AG04450 (cell line): ENCODE measurements around the gene C11orf97. TPM values are rescaled to one million over a fixed set of nuclear protein-coding genes. Genes with fewer than 3 reads are reported as not detected.

Source experiments
- CTCF ChIA-PET: fragments of 300-600, 350-600 bp; formaldehyde crosslinking; extraction: SDS; loops from one replicate; lab custom pipeline; 2022; ENCODE audit warnings: antibody characterized with exemption, inconsistent platforms; lab: Charles Lee
- POLR2A ChIA-PET: fragments of 350-600 bp; formaldehyde crosslinking; extraction: SDS; loops from one replicate; lab custom pipeline; 2021; ENCODE audit warnings: antibody characterized with exemption, inconsistent platforms; lab: Yijun Ruan, JAX
- DNase-seq: peaks from one replicate; pipeline ENCODE4 v3.0.0-alpha.2; 2011; ENCODE audit warnings: low read depth, low spot score
- H3K27ac ChIP-seq: one replicate; pipeline ENCODE4 v1.5.1; 2012; ENCODE audit warnings: low read depth, low read length, control low read depth
- H3K27me3 ChIP-seq: one replicate; pipeline ENCODE4 v1.6.0; 2012; ENCODE audit warnings: low read length; ENCODE audit not compliant: control insufficient read depth, insufficient read depth
- H3K4me3 ChIP-seq: 2 replicates; pipeline ENCODE4 v1.5.1; 2011; ENCODE audit warnings: mild to moderate bottlenecking, low read depth, low read length, control low read depth
- H3K9me3 ChIP-seq: 2 replicates; pipeline ENCODE4 v1.5.1; 2012; ENCODE audit warnings: low read length; ENCODE audit not compliant: control insufficient read depth, insufficient read depth
- polyA plus RNA-seq: library from polyadenylated mRNA; depleted of rRNA; stranded (reverse); fragments of >200 nt; gene quantifications from 2 replicates; pipeline ENCODE4 v1.2.3, GENCODE V29; 2011
- TF ChIP-seq, protein P1 (sequence below): IDR thresholded peaks from 2 replicates; pipeline ENCODE4 v1.5.1; 2011; ENCODE audit warnings: low read depth, low read length, control low read depth, inconsistent platforms

The C11orf97 gene
- polyA plus RNA-seq, 1 experiment: not detected

- POLR2A ChIA-PET: no interaction called here
- DNase-seq: no peak
Measured at GRCh38 chr11:94528551-94528950, 16.3 kb downstream of the C11orf97 start.

GRCh38 chr11:94532211-94532610 is 19.9 kb downstream of the C11orf97 start:
- H3K27ac ChIP-seq: no peak overlapping the region
- CTCF ChIA-PET: interaction anchor here (0.7 to 1.0 kb wide), 4 partner anchors 13 to 503 kb away, joined by 3 read pairs; no protein-coding TSS in a partner anchor
- no peak overlapping the region for H3K4me3 ChIP-seq
- POLR2A ChIA-PET: no interaction called here
- no peaks in the 10 kb centered on the region for H3K27me3 ChIP-seq
- no peaks in the 10 kb centered on the region for H3K9me3 ChIP-seq
- TF ChIP-seq, protein P1, sequence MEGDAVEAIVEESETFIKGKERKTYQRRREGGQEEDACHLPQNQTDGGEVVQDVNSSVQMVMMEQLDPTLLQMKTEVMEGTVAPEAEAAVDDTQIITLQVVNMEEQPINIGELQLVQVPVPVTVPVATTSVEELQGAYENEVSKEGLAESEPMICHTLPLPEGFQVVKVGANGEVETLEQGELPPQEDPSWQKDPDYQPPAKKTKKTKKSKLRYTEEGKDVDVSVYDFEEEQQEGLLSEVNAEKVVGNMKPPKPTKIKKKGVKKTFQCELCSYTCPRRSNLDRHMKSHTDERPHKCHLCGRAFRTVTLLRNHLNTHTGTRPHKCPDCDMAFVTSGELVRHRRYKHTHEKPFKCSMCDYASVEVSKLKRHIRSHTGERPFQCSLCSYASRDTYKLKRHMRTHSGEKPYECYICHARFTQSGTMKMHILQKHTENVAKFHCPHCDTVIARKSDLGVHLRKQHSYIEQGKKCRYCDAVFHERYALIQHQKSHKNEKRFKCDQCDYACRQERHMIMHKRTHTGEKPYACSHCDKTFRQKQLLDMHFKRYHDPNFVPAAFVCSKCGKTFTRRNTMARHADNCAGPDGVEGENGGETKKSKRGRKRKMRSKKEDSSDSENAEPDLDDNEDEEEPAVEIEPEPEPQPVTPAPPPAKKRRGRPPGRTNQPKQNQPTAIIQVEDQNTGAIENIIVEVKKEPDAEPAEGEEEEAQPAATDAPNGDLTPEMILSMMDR: no peak
- no peak for DNase-seq

More at GRCh38 chr11:94528551-94528950, 16.3 kb downstream of the C11orf97 start:
- no peak overlapping the region for H3K4me3 ChIP-seq
- TF ChIP-seq, protein P1: no peak
- H3K9me3 ChIP-seq: no peaks in the 10 kb centered on the region
- no peak overlapping the region for H3K27ac ChIP-seq
- CTCF ChIA-PET: interaction anchor here (1.6 kb wide), 1 partner anchor 9 kb away, joined by 4 read pairs; no protein-coding TSS in a partner anchor
- no peaks in the 10 kb centered on the region for H3K27me3 ChIP-seq

- CTCF ChIA-PET: interaction anchor here (0.8 to 2.0 kb wide), 6 partner anchors 11 to 435 kb away, joined by 3 to 9 read pairs (median 4); no protein-coding TSS in a partner anchor
Measured at GRCh38 chr11:94533206-94533605, 20.9 kb downstream of the C11orf97 start.

DNA sequence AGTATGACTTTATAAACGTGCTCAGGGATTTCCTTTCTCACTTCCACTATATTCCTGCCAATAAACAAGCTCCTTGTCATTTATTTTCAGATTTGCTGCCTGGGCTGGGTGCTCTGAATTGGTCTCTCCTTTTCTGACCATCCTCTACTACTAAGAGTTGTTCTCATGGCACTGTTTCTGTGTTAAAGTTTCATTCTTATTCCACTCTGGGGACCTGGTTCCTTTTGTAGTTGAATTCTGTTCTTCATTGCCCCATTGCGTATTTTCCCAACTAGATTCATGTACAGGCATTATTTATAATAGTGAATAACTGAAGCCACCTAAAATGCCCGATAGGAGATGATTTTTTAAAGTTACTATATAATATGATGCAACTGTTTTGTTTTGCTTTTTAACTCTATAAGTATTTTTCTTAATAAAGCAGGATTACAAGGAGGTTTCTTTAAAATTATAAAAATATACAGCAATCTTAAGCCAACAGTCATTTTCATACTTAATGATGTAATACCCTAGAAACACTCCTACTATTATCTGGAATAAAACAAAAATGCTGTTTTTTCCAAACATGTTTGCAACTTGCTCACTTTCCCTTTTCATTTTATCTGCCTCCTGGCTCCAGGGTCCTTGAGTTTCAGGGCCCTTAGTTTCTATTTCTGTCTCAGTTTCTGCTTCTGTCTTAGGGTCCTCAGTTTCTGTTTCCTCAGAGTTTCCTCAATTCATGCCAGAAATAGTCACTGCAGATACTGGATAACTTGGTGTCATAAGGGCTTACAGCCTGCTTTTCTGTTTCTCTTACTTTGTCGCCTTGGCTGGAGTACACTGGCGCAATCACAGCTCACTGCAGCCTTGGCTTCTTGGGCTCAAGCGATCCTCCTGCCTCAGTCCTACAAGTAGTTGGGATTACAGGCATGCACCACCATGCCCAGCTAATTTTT is 21.7 kb downstream of the C11orf97 start:
- no peaks in the 10 kb centered on the region for H3K9me3 ChIP-seq
- H3K27ac ChIP-seq: no peak overlapping the region
- POLR2A ChIA-PET: interaction anchor here (0.6 kb wide), 2 partner anchors 12 to 1566 kb away, joined by 3 read pairs; no protein-coding TSS in a partner anchor
- no peak for DNase-seq
- CTCF ChIA-PET: interaction anchor here (0.6 to 2.0 kb wide), 6 partner anchors 12 to 1762 kb away, joined by 3 to 9 read pairs (median 4); no protein-coding TSS in a partner anchor
- H3K27me3 ChIP-seq: no peaks in the 10 kb centered on the region
- TF ChIP-seq, protein P1: no peak
- no peak overlapping the region for H3K4me3 ChIP-seq

More at GRCh38 chr11:94533206-94533605, 20.9 kb downstream of the C11orf97 start:
- DNase-seq: no peak
- Histone ChIP-seq H3K27ac (no peak overlapping the region), H3K9me3 (no peaks in the 10 kb centered on the region), H3K4me3 (no peak overlapping the region), H3K27me3 (no peaks in the 10 kb centered on the region)
- POLR2A ChIA-PET: no interaction called here
- TF ChIP-seq, protein P1: no peak
